ENCODE measurements around the gene ABCC5.
"Not testable (repeated sequence)": the region's sequence is repeated elsewhere in the genome, so short reads cannot be mapped to it uniquely, and the experiment has no call there.

The ABCC5 gene

GRCh38 chr3:184031187-184031792 is 13.6 kb upstream of the ABCC5 start, which contains the start of gene HTR3D:
HTR3D (plus strand) TSS chr3:184031742; CDS start chr3:184031742, 0 bp downstream.
- Histone ChIP-seq H3F3A (ENCODE audit: control insufficient read depth, insufficient read depth) (no peaks in the 10 kb centered on the region), H3K4me2 (ENCODE audit: low read length) (no peak within 1 kb of the TSS), H3K27me3 (ENCODE audit: control insufficient read depth, low read length) (peaks cover 3% of the 10 kb centered on the region), H3K79me2 (ENCODE audit: control insufficient read depth, low read length) (no peaks in the 10 kb centered on the region), H3K4me3 (ENCODE audit: low read length) (no peak within 1 kb of the TSS), H3K27ac (ENCODE audit: low read depth, low read length) (no peak within 1 kb of the TSS), H3K36me3 (ENCODE audit: control insufficient read depth, low read length) (no peaks in the 10 kb centered on the region), H4K20me1 (ENCODE audit: control insufficient read depth, insufficient read depth, low read depth, low read length) (no peaks in the 10 kb centered on the region), H3K4me1 (ENCODE audit: control insufficient read depth, low read length) (no peaks in the 10 kb centered on the region), H3K9me3 (ENCODE audit: control insufficient read depth, insufficient read depth, low read length) (no peaks in the 10 kb centered on the region), H3K9me2 (replicated peaks; ENCODE audit: control insufficient read depth, low read length) (no peaks in the 10 kb centered on the region)
- TF ChIP-seq, protein P1, sequence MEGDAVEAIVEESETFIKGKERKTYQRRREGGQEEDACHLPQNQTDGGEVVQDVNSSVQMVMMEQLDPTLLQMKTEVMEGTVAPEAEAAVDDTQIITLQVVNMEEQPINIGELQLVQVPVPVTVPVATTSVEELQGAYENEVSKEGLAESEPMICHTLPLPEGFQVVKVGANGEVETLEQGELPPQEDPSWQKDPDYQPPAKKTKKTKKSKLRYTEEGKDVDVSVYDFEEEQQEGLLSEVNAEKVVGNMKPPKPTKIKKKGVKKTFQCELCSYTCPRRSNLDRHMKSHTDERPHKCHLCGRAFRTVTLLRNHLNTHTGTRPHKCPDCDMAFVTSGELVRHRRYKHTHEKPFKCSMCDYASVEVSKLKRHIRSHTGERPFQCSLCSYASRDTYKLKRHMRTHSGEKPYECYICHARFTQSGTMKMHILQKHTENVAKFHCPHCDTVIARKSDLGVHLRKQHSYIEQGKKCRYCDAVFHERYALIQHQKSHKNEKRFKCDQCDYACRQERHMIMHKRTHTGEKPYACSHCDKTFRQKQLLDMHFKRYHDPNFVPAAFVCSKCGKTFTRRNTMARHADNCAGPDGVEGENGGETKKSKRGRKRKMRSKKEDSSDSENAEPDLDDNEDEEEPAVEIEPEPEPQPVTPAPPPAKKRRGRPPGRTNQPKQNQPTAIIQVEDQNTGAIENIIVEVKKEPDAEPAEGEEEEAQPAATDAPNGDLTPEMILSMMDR (IDR thresholded peaks at IDR 0.05; ENCODE audit: low read depth, low read length, poor library complexity, severe bottlenecking): no peak
- TF ChIP-seq EZH2phosphoT487 (IDR thresholded peaks at IDR 0.05; ENCODE audit: borderline replicate concordance, low read length): no peak

GRCh38 chr3:184030536-184030935 is 12.9 kb upstream of the ABCC5 start:
- H3K27ac ChIP-seq (ENCODE audit: low read depth, low read length): no peak overlapping the region
- no peak overlapping the region for H3K4me3 ChIP-seq (ENCODE audit: low read length)
- peaks cover 3% of the 10 kb centered on the region for H3K27me3 ChIP-seq (ENCODE audit: control insufficient read depth, low read length)
- no peaks in the 10 kb centered on the region for H3K79me2 ChIP-seq (ENCODE audit: control insufficient read depth, low read length)
- no peak overlapping the region for H3K4me2 ChIP-seq (ENCODE audit: low read length)
- TF ChIP-seq EZH2phosphoT487 (IDR thresholded peaks at IDR 0.05; ENCODE audit: borderline replicate concordance, low read length): no peak
- TF ChIP-seq, protein P1 (IDR thresholded peaks at IDR 0.05; ENCODE audit: low read depth, low read length, poor library complexity, severe bottlenecking): no peak
- no peaks in the 10 kb centered on the region for H3K4me1 ChIP-seq (ENCODE audit: control insufficient read depth, low read length)
- H3K9me3 ChIP-seq (ENCODE audit: control insufficient read depth, insufficient read depth, low read length): no peaks in the 10 kb centered on the region
- H4K20me1 ChIP-seq (ENCODE audit: control insufficient read depth, insufficient read depth, low read depth, low read length): no peaks in the 10 kb centered on the region
- H3F3A ChIP-seq (ENCODE audit: control insufficient read depth, insufficient read depth): no peaks in the 10 kb centered on the region
- no peaks in the 10 kb centered on the region for H3K9me2 ChIP-seq (replicated peaks; ENCODE audit: control insufficient read depth, low read length)
- no peaks in the 10 kb centered on the region for H3K36me3 ChIP-seq (ENCODE audit: control insufficient read depth, low read length)

DNA sequence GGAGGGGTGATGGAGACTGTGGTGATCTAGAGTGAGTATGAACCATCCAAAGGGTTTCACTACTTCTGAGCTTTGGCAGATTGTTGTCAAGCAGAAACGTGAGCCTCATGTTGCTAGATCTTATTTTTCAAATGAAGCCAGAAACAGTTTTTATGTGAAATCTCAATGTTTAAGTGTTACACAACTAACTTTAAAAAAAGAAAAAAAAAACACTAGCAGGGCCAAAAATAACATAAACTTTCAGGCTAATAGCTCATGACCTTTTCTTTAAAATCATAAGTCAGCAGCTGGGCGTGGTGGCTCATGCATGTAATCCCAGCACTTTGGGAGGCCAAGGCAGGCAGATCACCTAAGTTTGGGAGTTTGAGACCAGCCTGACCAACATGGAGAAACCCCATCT is 11.8 kb upstream of the ABCC5 start:
- H3K27ac ChIP-seq (ENCODE audit: low read depth, low read length): no peak overlapping the region

GRCh38 chr3:184028275-184028890 is 10.7 kb upstream of the ABCC5 start:
- H3K4me2 ChIP-seq (ENCODE audit: low read length); H3F3A ChIP-seq (ENCODE audit: control insufficient read depth, insufficient read depth); H3K9me2 ChIP-seq (replicated peaks; ENCODE audit: control insufficient read depth, low read length); H3K79me2 ChIP-seq (ENCODE audit: control insufficient read depth, low read length); H4K20me1 ChIP-seq (ENCODE audit: control insufficient read depth, insufficient read depth, low read depth, low read length); H3K36me3 ChIP-seq (ENCODE audit: control insufficient read depth, low read length); H3K9me3 ChIP-seq (ENCODE audit: control insufficient read depth, insufficient read depth, low read length); H3K27ac ChIP-seq (ENCODE audit: low read depth, low read length); H3K4me3 ChIP-seq (ENCODE audit: low read length); H3K27me3 ChIP-seq (ENCODE audit: control insufficient read depth, low read length); H3K4me1 ChIP-seq (ENCODE audit: control insufficient read depth, low read length): not testable (repeated sequence)

More for the DNA sequence above, 11.8 kb upstream of the ABCC5 start:
- Histone ChIP-seq H4K20me1 (ENCODE audit: control insufficient read depth, insufficient read depth, low read depth, low read length) (no peaks in the 10 kb centered on the region), H3K4me3 (ENCODE audit: low read length) (no peak overlapping the region), H3K27me3 (ENCODE audit: control insufficient read depth, low read length) (peaks cover 3% of the 10 kb centered on the region), H3K4me1 (ENCODE audit: control insufficient read depth, low read length) (no peaks in the 10 kb centered on the region), H3F3A (ENCODE audit: control insufficient read depth, insufficient read depth) (no peaks in the 10 kb centered on the region), H3K9me3 (ENCODE audit: control insufficient read depth, insufficient read depth, low read length) (no peaks in the 10 kb centered on the region), H3K9me2 (replicated peaks; ENCODE audit: control insufficient read depth, low read length) (no peaks in the 10 kb centered on the region), H3K36me3 (ENCODE audit: control insufficient read depth, low read length) (no peaks in the 10 kb centered on the region), H3K4me2 (ENCODE audit: low read length) (no peak overlapping the region), H3K79me2 (ENCODE audit: control insufficient read depth, low read length) (no peaks in the 10 kb centered on the region)
- TF ChIP-seq, protein P1 (IDR thresholded peaks at IDR 0.05; ENCODE audit: low read depth, low read length, poor library complexity, severe bottlenecking): no peak
- TF ChIP-seq EZH2phosphoT487 (IDR thresholded peaks at IDR 0.05; ENCODE audit: borderline replicate concordance, low read length): no peak

- not testable (repeated sequence) for H4K20me1 ChIP-seq (ENCODE audit: control insufficient read depth, insufficient read depth, low read depth, low read length); H3K9me3 ChIP-seq (ENCODE audit: control insufficient read depth, insufficient read depth, low read length); H3K36me3 ChIP-seq (ENCODE audit: control insufficient read depth, low read length); H3K9me2 ChIP-seq (replicated peaks; ENCODE audit: control insufficient read depth, low read length); H3K27ac ChIP-seq (ENCODE audit: low read depth, low read length); H3K4me1 ChIP-seq (ENCODE audit: control insufficient read depth, low read length); H3K79me2 ChIP-seq (ENCODE audit: control insufficient read depth, low read length); H3K4me2 ChIP-seq (ENCODE audit: low read length); H3K27me3 ChIP-seq (ENCODE audit: control insufficient read depth, low read length); H3K4me3 ChIP-seq (ENCODE audit: low read length); H3F3A ChIP-seq (ENCODE audit: control insufficient read depth, insufficient read depth)
These were observed 7.6 kb upstream of the ABCC5 start for GRCh38 chr3:184025256-184025655.
